C4-2B (cell line): ENCODE results near the gene RUSF1.

Experiments used
- H3K27ac ChIP-seq: fragments of 450-650 bp; 2 replicates; pipeline ENCODE4 v1.5.1; 2017
- ZFX ChIP-seq: fragments of 450-650 bp; IDR thresholded peaks from 2 replicates; pipeline ENCODE4 v1.6.1; 2017
- TF ChIP-seq, protein P1 (sequence below): fragments of 450-650 bp; conservative IDR thresholded peaks from 2 replicates; pipeline ENCODE4 v1.5.1; 2017; ENCODE audit warnings: mild to moderate bottlenecking

Gene RUSF1

DNA sequence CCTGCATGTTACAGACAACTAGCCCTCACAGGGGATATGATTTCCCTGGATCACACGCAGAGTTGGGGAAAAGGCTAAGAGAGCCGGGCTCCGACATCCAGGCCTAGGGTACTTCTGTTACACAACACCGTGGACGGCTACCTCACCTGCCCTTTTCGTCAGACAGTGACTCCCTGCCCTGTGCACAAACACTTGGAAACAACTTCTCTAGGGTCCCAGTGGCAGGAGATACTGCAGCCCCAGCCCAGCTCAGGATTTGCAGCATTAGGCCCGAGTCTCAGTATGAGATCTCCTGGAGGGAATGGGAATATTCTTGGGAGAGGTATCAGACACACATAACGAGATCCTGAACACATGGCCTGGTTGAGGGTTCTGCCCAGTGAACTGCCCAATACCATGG, 8.3 kb downstream of the RUSF1 start:
- no peak for TF ChIP-seq ZFX
- TF ChIP-seq, protein P1, sequence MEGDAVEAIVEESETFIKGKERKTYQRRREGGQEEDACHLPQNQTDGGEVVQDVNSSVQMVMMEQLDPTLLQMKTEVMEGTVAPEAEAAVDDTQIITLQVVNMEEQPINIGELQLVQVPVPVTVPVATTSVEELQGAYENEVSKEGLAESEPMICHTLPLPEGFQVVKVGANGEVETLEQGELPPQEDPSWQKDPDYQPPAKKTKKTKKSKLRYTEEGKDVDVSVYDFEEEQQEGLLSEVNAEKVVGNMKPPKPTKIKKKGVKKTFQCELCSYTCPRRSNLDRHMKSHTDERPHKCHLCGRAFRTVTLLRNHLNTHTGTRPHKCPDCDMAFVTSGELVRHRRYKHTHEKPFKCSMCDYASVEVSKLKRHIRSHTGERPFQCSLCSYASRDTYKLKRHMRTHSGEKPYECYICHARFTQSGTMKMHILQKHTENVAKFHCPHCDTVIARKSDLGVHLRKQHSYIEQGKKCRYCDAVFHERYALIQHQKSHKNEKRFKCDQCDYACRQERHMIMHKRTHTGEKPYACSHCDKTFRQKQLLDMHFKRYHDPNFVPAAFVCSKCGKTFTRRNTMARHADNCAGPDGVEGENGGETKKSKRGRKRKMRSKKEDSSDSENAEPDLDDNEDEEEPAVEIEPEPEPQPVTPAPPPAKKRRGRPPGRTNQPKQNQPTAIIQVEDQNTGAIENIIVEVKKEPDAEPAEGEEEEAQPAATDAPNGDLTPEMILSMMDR = no peak
- H3K27ac ChIP-seq = no peak overlapping the region

DNA sequence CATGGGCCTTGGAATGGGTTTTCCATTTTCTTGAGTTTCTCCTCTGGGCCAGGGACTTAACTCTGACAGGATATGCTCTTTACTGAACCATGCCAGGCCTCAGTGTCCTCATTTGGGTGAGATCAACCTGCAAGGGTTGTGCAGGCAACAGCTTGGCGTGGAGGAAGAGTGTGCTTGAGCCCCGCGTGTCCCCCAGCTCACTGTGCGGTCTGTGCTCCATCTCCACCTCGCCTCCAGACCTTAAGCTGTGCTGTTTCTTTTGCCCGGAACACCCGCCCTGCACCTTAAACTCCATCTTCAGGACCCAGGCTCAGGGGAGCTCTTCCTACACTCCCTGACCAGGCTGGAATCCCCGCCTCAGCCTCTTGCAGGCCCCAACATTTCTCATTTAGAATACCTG, 9.7 kb downstream of the RUSF1 start:
- no peak overlapping the region for H3K27ac ChIP-seq
- TF ChIP-seq, protein P1 = no peak
- TF ChIP-seq ZFX = no peak

DNA sequence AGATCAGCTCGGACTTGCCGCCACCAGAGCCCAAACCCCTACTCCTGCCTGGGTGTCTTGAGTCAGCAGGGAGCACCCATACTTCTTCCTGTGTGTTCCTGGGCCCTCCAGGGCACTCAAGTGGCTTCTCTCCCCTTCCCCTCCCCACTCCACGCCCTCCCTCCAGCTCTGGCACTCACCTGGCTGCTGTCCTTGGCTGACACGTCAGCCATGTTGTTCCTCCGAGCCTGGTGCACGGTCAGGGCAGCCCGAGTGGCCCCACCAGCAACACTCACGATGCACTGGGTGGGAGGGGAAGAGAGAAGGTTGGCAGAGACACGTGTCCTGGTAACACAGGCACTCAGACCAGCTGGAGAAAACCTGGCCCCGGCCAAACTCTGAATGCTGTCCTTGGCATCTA, 11.5 kb downstream of the RUSF1 start:
- H3K27ac ChIP-seq = no peak overlapping the region
- TF ChIP-seq ZFX = no peak
- TF ChIP-seq, protein P1 = no peak

DNA sequence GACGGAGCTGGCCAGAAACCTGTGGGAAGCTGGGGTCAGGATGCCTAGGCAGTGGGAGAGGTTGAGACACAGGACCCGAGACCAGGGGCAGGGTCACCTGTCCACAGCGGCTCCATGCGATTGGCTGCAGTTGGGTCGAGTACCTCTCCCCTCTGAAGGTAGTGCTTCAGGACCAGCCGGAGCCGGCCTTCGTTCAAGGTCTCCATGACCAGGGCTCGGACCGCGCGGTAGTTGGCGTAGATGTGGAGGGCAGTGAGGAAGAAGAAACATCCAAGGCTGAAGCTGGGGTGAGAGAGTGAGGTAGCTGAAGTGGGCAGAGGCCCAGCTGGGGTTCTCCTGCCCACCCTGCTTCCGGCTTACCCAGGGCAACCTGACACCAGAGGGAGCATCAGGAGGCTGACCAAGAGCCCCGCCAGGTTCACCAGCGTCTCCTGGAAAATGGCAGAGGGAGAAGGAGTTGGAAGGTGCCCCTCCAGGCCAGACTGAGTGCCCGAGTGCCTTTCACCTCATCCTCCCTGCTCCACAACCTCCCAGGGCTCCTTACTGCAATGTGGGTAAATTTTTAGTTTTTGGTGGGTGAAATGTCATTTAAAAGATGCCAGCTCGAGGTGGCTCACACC, 14.6 kb downstream of the RUSF1 start:
- H3K27ac ChIP-seq = no peak overlapping the region
- TF ChIP-seq ZFX = no peak
- TF ChIP-seq, protein P1 = no peak

DNA sequence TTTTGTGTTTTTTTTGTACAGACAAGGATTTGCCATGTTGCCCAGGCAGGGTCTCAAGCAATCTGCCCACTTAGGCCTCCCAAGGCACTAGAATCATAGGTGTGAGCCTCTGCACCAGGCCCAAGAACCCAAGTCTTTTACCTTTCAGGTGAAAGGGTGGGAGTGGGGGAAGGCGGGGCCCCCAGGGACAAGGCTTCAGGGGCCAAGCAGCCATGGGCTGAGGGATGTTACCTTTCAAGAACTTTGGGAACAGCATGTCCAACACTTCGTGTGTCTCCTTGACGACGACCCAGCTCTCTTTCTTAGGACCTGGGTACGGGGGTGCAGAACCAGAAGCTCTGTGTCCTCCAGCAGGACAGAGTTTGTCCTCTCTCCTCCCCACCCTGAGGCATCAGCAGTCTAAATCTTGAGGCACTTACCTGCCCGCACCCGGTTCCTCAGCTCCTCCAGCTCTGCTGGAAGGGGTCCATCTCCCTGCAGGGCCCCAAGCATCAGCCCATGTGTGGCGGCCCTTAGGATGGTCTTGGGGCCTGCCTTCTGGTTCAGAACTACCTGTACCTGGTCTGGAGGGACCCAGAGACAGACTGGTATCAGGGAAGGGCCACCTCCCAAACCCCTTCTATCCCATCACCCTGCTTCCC, 16.3 kb downstream of the RUSF1 start:
- H3K27ac ChIP-seq = no peak overlapping the region
- no peak for TF ChIP-seq ZFX
- TF ChIP-seq, protein P1 = no peak

DNA sequence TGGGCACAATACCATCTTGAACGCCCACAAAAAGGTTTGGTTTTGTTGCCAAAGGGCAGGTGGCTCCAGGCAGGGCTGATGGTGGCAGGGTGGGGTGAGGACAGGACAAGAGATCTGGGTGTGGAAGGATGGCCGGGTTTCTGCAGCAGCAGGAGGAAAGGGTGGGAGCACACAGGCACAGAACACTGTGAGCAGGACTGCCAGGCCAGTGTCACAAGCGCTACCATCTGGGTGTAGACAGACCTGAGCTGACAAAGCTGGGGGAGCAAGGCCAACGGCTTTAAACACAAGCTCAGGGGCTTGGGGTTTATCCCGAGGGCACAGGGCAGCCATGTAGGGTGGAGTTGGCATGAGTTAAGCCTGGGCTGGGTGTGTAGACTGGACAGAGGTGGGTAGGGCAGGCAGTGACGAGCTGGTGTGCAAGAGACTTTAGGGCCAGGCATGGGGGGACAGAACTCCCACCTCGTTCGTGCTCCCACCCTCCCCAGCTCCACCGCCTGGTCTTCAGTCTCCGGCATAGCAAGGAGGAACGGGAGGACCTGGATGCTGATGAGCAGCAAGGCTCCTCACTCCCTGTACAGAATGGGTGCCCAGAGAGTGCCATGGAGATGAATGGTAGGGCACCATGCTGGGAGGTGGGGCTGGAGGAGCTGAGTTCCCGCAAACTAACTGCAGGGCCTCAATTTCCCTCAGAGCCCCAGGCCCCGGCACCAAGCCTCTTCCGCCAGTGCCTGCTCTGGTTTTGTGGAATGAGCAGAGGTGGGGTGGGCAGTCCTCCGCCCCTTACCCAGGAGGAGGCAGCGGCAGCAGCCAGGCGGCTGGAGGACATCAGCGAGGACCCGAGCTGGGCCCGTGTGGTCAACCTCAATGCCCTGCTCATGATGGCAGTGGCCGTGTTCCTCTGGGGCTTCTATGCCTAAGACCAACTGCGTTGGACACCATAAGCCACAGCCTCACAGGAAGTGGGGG, 18.3 kb downstream of the RUSF1 start:
- TF ChIP-seq ZFX = no peak
- TF ChIP-seq, protein P1 = no peak
- H3K27ac ChIP-seq = no peak overlapping the region

DNA sequence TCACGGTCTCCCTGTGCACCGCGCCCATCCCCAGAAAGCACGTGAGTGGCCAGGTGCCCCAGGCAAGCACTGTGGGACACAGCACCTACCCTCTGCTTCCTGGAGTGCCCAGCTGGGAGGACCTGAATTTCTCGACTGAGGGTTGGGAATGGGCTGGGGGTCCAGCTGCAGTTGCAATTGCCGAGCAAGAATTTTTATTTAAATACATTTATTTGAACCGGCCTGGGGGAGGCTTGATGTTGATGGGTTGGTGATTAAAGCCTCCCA, 19.0 kb downstream of the RUSF1 start:
- no peak overlapping the region for H3K27ac ChIP-seq
- no peak for TF ChIP-seq ZFX
- TF ChIP-seq, protein P1 = no peak
